H1 (cell line): ENCODE measurements around the gene NEGR1.

Source experiments
- BACH1 ChIP-seq: IDR thresholded peaks from 2 replicates; pipeline ENCODE4 v1.6.1; 2012; ENCODE audit warnings: low read length, improper control_type of control experiment
- POLR2AphosphoS5 ChIP-seq: IDR thresholded peaks from 2 replicates; pipeline ENCODE4 v1.6.1; 2011; ENCODE audit warnings: low read depth, low read length
- RNF2 ChIP-seq: fragments of 200-900, 300-1000 bp; sonication (generic); IDR thresholded peaks from 2 replicates; pipeline ENCODE4 v1.7.1; 2016; ENCODE audit warnings: borderline replicate concordance, low read depth, mild to moderate bottlenecking, antibody characterized with exemption, low read length; ENCODE audit not compliant: poor library complexity, severe bottlenecking; ENCODE audit errors: missing control alignments
- TF ChIP-seq, protein P1 (sequence below), 3 experiments: IDR thresholded peaks; 1 replicate in 2 of 3; 2 replicates in 1 of 3; pipeline versions ENCODE4 v1.5.1 to v1.6.1; 2011; ENCODE audit warnings: low read length in 3 of 3, mild to moderate bottlenecking in 3 of 3, inconsistent platforms in 2 of 3, low read depth in 1 of 3, moderate library complexity in 1 of 3; ENCODE audit not compliant: insufficient read depth in 1 of 3; ENCODE audit errors: control extremely low read depth in 1 of 3

DNA sequence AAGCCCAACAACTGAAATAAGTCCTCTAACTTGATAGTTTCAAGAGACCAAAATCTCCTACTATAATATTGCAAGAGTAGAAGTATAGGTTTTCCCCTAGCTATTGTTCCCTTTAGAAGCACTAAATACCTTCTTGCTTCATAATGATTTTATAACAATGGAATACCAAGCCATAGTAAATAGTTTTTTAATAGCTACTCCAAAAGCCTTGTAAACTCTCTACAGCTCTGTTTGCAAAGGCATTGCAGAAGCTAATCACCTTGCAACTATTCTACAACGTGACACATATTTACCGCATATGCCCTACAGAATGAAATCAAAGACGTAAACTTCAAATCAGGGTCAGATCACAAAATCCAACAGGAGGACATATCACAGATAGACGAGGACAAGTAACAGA is 750.0 kb downstream of the NEGR1 start:
- TF ChIP-seq POLR2AphosphoS5 (no peak), BACH1 (no peak), RNF2 (no peak)
- TF ChIP-seq, protein P1, sequence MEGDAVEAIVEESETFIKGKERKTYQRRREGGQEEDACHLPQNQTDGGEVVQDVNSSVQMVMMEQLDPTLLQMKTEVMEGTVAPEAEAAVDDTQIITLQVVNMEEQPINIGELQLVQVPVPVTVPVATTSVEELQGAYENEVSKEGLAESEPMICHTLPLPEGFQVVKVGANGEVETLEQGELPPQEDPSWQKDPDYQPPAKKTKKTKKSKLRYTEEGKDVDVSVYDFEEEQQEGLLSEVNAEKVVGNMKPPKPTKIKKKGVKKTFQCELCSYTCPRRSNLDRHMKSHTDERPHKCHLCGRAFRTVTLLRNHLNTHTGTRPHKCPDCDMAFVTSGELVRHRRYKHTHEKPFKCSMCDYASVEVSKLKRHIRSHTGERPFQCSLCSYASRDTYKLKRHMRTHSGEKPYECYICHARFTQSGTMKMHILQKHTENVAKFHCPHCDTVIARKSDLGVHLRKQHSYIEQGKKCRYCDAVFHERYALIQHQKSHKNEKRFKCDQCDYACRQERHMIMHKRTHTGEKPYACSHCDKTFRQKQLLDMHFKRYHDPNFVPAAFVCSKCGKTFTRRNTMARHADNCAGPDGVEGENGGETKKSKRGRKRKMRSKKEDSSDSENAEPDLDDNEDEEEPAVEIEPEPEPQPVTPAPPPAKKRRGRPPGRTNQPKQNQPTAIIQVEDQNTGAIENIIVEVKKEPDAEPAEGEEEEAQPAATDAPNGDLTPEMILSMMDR (IDR thresholded peaks at IDR 0.05; ENCODE audit: control extremely low read depth in 1 of 3, insufficient read depth in 1 of 3, low read depth in 1 of 3, low read length in 3 of 3), result no peak
